WTC11 (cell line): Measurements from ENCODE around the gene COBL. TPM values are rescaled to one million over a fixed set of nuclear protein-coding genes. Genes with fewer than 3 reads are reported as not detected.

Experiments
- ATAC-seq: fragments of 200-7000 bp; cut with Tn5 transposase; 2 replicates; pipeline ENCODE4 v1.10.0; 2021; ENCODE audit warnings: mild to moderate bottlenecking, moderate library complexity
- CTCF ChIA-PET: fragments of 300-600 bp; sonication (Branson Sonifier 250); formaldehyde crosslinking; loops from one replicate; lab custom pipeline; 2021; ENCODE audit warnings: antibody characterized with exemption; lab: Charles Lee
- POLR2A ChIA-PET: fragments of 350-600 bp; sonication (Branson Sonifier 250); formaldehyde crosslinking; loops from one replicate; lab custom pipeline; 2021; ENCODE audit warnings: antibody characterized with exemption; lab: Charles Lee
- DNase-seq: peaks from one replicate; pipeline ENCODE4 v3.0.0; 2021; ENCODE audit warnings: low spot score
- H3K27ac Mint-ChIP-seq: 2 replicates; pipeline ENCODE4 v1.8.0; 2021; ENCODE audit warnings: mixed read lengths
- H3K27me3 Mint-ChIP-seq: 2 replicates; pipeline ENCODE4 v1.8.0; 2021; ENCODE audit warnings: low read depth, mild to moderate bottlenecking, moderate library complexity, mixed read lengths
- H3K36me3 Mint-ChIP-seq: 2 replicates; pipeline ENCODE4 v1.8.0; 2021; ENCODE audit warnings: mixed read lengths
- H3K4me1 Mint-ChIP-seq: 2 replicates; pipeline ENCODE4 v1.8.0; 2022; ENCODE audit warnings: mixed read lengths
- H3K4me3 Mint-ChIP-seq: 2 replicates; pipeline ENCODE4 v1.8.0; 2021; ENCODE audit warnings: mild to moderate bottlenecking, moderate library complexity, mixed read lengths
- H3K9me3 Mint-ChIP-seq: 2 replicates; pipeline ENCODE4 v1.8.0; 2021; ENCODE audit warnings: mixed read lengths
- CREB1 ChIP-seq: sonication (generic); formaldehyde crosslinking; IDR thresholded peaks from 2 replicates; pipeline ENCODE4 v1.8.0; 2023; ENCODE audit warnings: mild to moderate bottlenecking, missing genetic modification reagents
- HMGA2 ChIP-seq: fragments of 250-450 bp; sonication (Bioruptor Pico); IDR thresholded peaks from 2 replicates; pipeline ENCODE4 v1.4.0; 2021; ENCODE audit warnings: mild to moderate bottlenecking, moderate library complexity
- NR2C2 ChIP-seq: sonication (generic); formaldehyde crosslinking; IDR thresholded peaks from 2 replicates; pipeline ENCODE4 v1.8.0; 2022; ENCODE audit warnings: mild to moderate bottlenecking, missing genetic modification reagents
- NR3C1 ChIP-seq: sonication (generic); formaldehyde crosslinking; conservative IDR thresholded peaks from 2 replicates; pipeline ENCODE4 v1.8.1; 2023; ENCODE audit warnings: low read depth, mild to moderate bottlenecking, missing genetic modification reagents
- RELA ChIP-seq: sonication (generic); formaldehyde crosslinking; IDR thresholded peaks from 2 replicates; pipeline ENCODE4 v1.8.1; 2022; ENCODE audit warnings: missing genetic modification reagents, mild to moderate bottlenecking, borderline replicate concordance
- TEAD1 ChIP-seq: sonication (generic); formaldehyde crosslinking; IDR thresholded peaks from 2 replicates; pipeline ENCODE4 v1.8.0; 2022; ENCODE audit warnings: mild to moderate bottlenecking, missing genetic modification reagents
- TP53 ChIP-seq: sonication (generic); formaldehyde crosslinking; IDR thresholded peaks from 2 replicates; pipeline ENCODE4 v1.8.1; 2023; ENCODE audit warnings: mild to moderate bottlenecking, missing genetic modification reagents
- ZNF121 ChIP-seq: sonication (generic); formaldehyde crosslinking; IDR thresholded peaks from 2 replicates; pipeline ENCODE4 v1.8.0; 2023; ENCODE audit warnings: missing genetic modification reagents
- ZNF396 ChIP-seq: fragments of 250-450 bp; sonication (Bioruptor Pico); IDR thresholded peaks from 2 replicates; pipeline ENCODE4 v1.8.0; 2021; ENCODE audit warnings: mild to moderate bottlenecking, moderate library complexity, borderline replicate concordance
- ZNF416 ChIP-seq: fragments of 250-450 bp; sonication (Bioruptor Pico); IDR thresholded peaks from 2 replicates; pipeline ENCODE4 v1.9.0; 2021; ENCODE audit warnings: mild to moderate bottlenecking, inconsistent platforms
- total RNA-seq: library from RNA; stranded (reverse); gene quantifications from 3 replicates; pipeline ENCODE4 v1.2.3, GENCODE V29; 2021
- TF ChIP-seq, protein P1 (sequence below): sonication (generic); formaldehyde crosslinking; IDR thresholded peaks from 2 replicates; pipeline ENCODE4 v1.8.1; 2023; ENCODE audit warnings: mild to moderate bottlenecking, missing genetic modification reagents, moderate library complexity
- TF ChIP-seq, protein P2 (sequence below): sonication (generic); formaldehyde crosslinking; IDR thresholded peaks from 2 replicates; pipeline ENCODE4 v1.8.1; 2022; ENCODE audit warnings: low read depth, missing genetic modification reagents, borderline replicate concordance
- TF ChIP-seq, protein P3 (sequence below): fragments of 250-450 bp; sonication (Bioruptor Pico); IDR thresholded peaks from 2 replicates; pipeline ENCODE4 v1.9.0; 2021; ENCODE audit warnings: moderate library complexity, mild to moderate bottlenecking, inconsistent platforms, borderline replicate concordance
- TF ChIP-seq, protein P4 (sequence below): fragments of 250-450 bp; sonication (Bioruptor Pico); IDR thresholded peaks from 2 replicates; pipeline ENCODE4 v1.8.0; 2021; ENCODE audit warnings: mild to moderate bottlenecking
- TF ChIP-seq, protein P5 (sequence below): sonication (generic); formaldehyde crosslinking; conservative IDR thresholded peaks from 2 replicates; pipeline ENCODE4 v1.8.1; 2022; ENCODE audit warnings: mild to moderate bottlenecking, missing genetic modification reagents
- TF ChIP-seq, protein P6 (sequence below): sonication (generic); formaldehyde crosslinking; IDR thresholded peaks from 2 replicates; pipeline ENCODE4 v1.8.1; 2023; ENCODE audit warnings: mild to moderate bottlenecking, missing genetic modification reagents
- TF ChIP-seq, protein P7 (sequence below): fragments of 250-450 bp; sonication (Bioruptor Pico); IDR thresholded peaks from 2 replicates; pipeline ENCODE4 v1.9.0; 2021; ENCODE audit warnings: mild to moderate bottlenecking
- TF ChIP-seq, protein P8 (sequence below): sonication (generic); formaldehyde crosslinking; IDR thresholded peaks from 2 replicates; pipeline ENCODE4 v1.8.0; 2022; ENCODE audit warnings: mild to moderate bottlenecking, missing genetic modification reagents

The COBL gene
- total RNA-seq, 1 experiment from 2014 or later: 36.5 TPM

DNA sequence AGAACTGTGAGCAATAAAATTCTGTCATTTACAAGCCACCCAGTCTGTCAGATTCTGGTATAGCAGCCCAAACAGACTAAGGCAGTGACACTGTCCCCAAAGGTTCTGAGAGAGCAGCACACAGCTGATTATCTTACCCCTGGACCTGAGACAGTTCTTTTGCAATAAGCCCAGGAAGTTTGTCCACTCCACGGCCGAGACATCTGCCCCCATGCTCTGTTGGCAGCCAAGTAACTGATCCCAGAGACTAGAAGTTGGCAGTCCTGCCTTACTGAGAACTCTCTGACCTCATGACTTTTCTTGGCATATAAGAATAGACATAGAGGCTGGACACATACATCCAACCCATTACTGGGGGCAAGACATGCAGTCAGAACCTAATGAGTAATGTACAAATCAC is 290.9 kb downstream of the COBL start:
- H3K36me3 Mint-ChIP-seq: peaks cover 20% of the 10 kb centered on the region
- H3K27me3 Mint-ChIP-seq: no peaks in the 10 kb centered on the region
- H3K9me3 Mint-ChIP-seq: no peaks in the 10 kb centered on the region
- ATAC-seq (no peak), DNase-seq (no peak)
- CTCF ChIA-PET: no interaction called here
- POLR2A ChIA-PET: no interaction called here
- H3K27ac Mint-ChIP-seq: no peak overlapping the region
- no peak overlapping the region for H3K4me3 Mint-ChIP-seq
- TF ChIP-seq ZNF416 (CRISPR knock-in tag) (no peak), RELA (no peak), NR2C2 (CRISPR knock-in tag) (no peak), ZNF396 (CRISPR knock-in tag) (no peak), TEAD1 (CRISPR knock-in tag) (no peak), ZNF121 (CRISPR knock-in tag) (no peak), HMGA2 (CRISPR knock-in tag) (no peak), NR3C1 (CRISPR knock-in tag) (no peak), TP53 (CRISPR knock-in tag) (no peak), CREB1 (CRISPR knock-in tag) (no peak)
- TF ChIP-seq, protein P1, sequence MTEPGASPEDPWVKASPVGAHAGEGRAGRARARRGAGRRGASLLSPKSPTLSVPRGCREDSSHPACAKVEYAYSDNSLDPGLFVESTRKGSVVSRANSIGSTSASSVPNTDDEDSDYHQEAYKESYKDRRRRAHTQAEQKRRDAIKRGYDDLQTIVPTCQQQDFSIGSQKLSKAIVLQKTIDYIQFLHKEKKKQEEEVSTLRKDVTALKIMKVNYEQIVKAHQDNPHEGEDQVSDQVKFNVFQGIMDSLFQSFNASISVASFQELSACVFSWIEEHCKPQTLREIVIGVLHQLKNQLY (CRISPR knock-in tag): no peak
- TF ChIP-seq, protein P2, sequence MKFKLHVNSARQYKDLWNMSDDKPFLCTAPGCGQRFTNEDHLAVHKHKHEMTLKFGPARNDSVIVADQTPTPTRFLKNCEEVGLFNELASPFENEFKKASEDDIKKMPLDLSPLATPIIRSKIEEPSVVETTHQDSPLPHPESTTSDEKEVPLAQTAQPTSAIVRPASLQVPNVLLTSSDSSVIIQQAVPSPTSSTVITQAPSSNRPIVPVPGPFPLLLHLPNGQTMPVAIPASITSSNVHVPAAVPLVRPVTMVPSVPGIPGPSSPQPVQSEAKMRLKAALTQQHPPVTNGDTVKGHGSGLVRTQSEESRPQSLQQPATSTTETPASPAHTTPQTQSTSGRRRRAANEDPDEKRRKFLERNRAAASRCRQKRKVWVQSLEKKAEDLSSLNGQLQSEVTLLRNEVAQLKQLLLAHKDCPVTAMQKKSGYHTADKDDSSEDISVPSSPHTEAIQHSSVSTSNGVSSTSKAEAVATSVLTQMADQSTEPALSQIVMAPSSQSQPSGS: no peak
- TF ChIP-seq, protein P3, sequence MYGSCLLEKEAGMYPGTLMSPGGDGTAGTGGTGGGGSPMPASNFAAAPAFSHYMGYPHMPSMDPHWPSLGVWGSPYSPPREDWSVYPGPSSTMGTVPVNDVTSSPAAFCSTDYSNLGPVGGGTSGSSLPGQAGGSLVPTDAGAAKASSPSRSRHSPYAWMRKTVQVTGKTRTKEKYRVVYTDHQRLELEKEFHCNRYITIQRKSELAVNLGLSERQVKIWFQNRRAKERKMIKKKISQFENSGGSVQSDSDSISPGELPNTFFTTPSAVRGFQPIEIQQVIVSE (CRISPR knock-in tag): no peak
- TF ChIP-seq, protein P4, sequence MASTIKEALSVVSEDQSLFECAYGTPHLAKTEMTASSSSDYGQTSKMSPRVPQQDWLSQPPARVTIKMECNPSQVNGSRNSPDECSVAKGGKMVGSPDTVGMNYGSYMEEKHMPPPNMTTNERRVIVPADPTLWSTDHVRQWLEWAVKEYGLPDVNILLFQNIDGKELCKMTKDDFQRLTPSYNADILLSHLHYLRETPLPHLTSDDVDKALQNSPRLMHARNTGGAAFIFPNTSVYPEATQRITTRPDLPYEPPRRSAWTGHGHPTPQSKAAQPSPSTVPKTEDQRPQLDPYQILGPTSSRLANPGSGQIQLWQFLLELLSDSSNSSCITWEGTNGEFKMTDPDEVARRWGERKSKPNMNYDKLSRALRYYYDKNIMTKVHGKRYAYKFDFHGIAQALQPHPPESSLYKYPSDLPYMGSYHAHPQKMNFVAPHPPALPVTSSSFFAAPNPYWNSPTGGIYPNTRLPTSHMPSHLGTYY: no peak
- TF ChIP-seq, protein P5, sequence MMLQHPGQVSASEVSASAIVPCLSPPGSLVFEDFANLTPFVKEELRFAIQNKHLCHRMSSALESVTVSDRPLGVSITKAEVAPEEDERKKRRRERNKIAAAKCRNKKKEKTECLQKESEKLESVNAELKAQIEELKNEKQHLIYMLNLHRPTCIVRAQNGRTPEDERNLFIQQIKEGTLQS (CRISPR knock-in tag): no peak
- TF ChIP-seq, protein P6, sequence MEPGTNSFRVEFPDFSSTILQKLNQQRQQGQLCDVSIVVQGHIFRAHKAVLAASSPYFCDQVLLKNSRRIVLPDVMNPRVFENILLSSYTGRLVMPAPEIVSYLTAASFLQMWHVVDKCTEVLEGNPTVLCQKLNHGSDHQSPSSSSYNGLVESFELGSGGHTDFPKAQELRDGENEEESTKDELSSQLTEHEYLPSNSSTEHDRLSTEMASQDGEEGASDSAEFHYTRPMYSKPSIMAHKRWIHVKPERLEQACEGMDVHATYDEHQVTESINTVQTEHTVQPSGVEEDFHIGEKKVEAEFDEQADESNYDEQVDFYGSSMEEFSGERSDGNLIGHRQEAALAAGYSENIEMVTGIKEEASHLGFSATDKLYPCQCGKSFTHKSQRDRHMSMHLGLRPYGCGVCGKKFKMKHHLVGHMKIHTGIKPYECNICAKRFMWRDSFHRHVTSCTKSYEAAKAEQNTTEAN (CRISPR knock-in tag): no peak
- TF ChIP-seq, protein P7, sequence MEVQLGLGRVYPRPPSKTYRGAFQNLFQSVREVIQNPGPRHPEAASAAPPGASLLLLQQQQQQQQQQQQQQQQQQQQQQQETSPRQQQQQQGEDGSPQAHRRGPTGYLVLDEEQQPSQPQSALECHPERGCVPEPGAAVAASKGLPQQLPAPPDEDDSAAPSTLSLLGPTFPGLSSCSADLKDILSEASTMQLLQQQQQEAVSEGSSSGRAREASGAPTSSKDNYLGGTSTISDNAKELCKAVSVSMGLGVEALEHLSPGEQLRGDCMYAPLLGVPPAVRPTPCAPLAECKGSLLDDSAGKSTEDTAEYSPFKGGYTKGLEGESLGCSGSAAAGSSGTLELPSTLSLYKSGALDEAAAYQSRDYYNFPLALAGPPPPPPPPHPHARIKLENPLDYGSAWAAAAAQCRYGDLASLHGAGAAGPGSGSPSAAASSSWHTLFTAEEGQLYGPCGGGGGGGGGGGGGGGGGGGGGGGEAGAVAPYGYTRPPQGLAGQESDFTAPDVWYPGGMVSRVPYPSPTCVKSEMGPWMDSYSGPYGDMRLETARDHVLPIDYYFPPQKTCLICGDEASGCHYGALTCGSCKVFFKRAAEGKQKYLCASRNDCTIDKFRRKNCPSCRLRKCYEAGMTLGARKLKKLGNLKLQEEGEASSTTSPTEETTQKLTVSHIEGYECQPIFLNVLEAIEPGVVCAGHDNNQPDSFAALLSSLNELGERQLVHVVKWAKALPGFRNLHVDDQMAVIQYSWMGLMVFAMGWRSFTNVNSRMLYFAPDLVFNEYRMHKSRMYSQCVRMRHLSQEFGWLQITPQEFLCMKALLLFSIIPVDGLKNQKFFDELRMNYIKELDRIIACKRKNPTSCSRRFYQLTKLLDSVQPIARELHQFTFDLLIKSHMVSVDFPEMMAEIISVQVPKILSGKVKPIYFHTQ (CRISPR knock-in tag): no peak
- TF ChIP-seq, protein P8, sequence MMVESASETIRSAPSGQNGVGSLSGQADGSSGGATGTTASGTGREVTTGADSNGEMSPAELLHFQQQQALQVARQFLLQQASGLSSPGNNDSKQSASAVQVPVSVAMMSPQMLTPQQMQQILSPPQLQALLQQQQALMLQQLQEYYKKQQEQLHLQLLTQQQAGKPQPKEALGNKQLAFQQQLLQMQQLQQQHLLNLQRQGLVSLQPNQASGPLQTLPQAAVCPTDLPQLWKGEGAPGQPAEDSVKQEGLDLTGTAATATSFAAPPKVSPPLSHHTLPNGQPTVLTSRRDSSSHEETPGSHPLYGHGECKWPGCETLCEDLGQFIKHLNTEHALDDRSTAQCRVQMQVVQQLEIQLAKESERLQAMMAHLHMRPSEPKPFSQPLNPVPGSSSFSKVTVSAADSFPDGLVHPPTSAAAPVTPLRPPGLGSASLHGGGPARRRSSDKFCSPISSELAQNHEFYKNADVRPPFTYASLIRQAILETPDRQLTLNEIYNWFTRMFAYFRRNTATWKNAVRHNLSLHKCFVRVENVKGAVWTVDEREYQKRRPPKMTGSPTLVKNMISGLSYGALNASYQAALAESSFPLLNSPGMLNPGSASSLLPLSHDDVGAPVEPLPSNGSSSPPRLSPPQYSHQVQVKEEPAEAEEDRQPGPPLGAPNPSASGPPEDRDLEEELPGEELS (CRISPR knock-in tag): no peak
- H3K4me1 Mint-ChIP-seq: 0 out of 2 replicates have a peak, but pooled peaks cover 3% of the 10 kb centered on the region
